ENCODE data around the gene SASH1.

SASH1 gene

DNA sequence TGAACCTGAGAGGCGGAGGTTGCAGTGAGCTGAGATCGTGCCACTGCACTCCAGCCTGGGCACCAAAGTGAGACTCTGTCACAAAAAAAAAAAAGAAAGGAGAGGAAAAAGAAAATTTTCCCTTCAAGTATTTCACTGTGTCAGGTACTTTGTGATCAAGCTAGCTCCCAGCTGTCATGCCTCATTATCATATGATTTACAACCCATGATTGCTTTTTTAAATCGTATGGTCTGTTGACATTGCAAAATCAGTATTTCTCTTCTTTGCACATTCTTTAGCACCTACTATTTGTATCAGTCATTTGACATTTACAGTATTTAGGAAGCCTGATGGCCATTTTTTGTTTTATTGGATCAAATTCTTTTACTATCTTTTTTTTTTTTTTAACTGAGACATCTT, 22.4 kb downstream of the SASH1 start:
- DNase-seq (ENCODE audit: extremely low spot score), result no peak
- TF ChIP-seq, protein P1, sequence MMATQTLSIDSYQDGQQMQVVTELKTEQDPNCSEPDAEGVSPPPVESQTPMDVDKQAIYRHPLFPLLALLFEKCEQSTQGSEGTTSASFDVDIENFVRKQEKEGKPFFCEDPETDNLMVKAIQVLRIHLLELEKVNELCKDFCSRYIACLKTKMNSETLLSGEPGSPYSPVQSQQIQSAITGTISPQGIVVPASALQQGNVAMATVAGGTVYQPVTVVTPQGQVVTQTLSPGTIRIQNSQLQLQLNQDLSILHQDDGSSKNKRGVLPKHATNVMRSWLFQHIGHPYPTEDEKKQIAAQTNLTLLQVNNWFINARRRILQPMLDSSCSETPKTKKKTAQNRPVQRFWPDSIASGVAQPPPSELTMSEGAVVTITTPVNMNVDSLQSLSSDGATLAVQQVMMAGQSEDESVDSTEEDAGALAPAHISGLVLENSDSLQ (IDR thresholded peaks at IDR 0.05), result peak; percentile 81
- no peak for TF ChIP-seq SP1 (IDR thresholded peaks at IDR 0.05)
- ChIA-PET CTCF (no interaction called here), POLR2A (no interaction called here)

DNA sequence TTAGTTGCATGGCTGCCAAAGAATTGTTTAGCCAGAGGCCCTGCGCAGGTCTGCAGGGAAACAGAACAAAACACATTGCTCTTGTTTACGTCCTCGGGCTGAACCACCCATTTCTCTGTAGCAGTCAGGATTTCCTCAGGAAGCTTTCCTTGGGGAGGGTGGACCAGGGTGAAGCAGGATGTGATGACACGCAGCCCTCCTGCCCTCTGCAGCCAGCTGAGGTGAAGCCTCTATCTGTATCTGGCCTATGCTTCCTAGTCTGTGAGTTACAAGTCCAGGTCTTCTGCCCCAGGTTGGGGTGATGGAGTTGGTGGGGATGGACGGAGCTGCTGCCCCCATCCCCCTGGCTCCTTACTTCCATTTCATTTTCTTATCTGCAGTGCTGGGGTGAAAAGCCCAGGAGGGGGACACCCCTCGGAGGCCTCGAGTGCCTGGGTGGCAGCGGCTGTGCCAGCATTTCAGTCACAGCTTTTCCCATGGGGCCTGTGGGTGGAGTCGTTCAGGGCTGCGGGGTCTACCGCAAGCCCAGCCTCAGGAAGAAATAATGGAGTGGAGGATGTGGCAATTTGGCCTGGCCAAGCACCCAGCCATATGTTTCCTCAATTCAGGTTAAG, 24.9 kb downstream of the SASH1 start:
- ChIA-PET CTCF (no interaction called here), POLR2A (no interaction called here)
- no peak for DNase-seq (ENCODE audit: extremely low spot score)
- TF ChIP-seq BHLHE40 (IDR thresholded peaks at IDR 0.05; ENCODE audit: borderline replicate concordance), result no peak
- TF ChIP-seq, protein P1 (IDR thresholded peaks at IDR 0.05), result no peak
- TF ChIP-seq ELF4 (IDR thresholded peaks at IDR 0.05), result no peak
- no peak for TF ChIP-seq CTBP1 (IDR thresholded peaks at IDR 0.05; ENCODE audit: borderline replicate concordance)
- no peak for TF ChIP-seq FOXA1 (IDR thresholded peaks at IDR 0.05)
- no peak for TF ChIP-seq SP1 (IDR thresholded peaks at IDR 0.05)
- no peak for TF ChIP-seq L3MBTL2 (conservative IDR thresholded peaks at IDR 0.05)
- no peak for TF ChIP-seq LEF1 (IDR thresholded peaks at IDR 0.05; ENCODE audit: borderline replicate concordance)
- no peak for TF ChIP-seq ZNF384 (IDR thresholded peaks at IDR 0.05)

DNA sequence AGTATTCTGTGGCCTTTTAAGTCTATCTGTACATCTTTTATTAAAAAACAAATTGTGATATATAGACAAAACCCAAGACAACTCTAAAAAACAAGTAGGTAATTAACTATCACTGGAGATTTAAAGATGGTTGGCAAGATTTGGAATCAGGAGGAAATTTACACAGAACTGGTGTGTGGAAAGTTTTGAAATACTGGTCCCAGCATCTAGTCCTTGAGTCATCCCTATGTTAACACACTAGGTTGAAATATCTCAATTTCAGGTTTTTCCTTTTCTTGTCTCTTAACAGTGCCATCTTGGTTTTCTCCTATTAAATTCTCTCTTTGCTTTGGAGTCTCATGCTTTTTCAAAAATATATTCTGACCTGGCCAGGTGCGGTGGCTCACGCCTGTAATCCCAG, 27.5 kb downstream of the SASH1 start:
- no peak for DNase-seq (ENCODE audit: extremely low spot score)
- POLR2A ChIA-PET, result no interaction called here
- TF ChIP-seq, protein P1 (IDR thresholded peaks at IDR 0.05), result no peak
- TF ChIP-seq L3MBTL2 (conservative IDR thresholded peaks at IDR 0.05) (no peak), ARNT (IDR thresholded peaks at IDR 0.05) (no peak), NFRKB (IDR thresholded peaks at IDR 0.05) (no peak), CTBP1 (IDR thresholded peaks at IDR 0.05; ENCODE audit: borderline replicate concordance) (no peak), BHLHE40 (IDR thresholded peaks at IDR 0.05; ENCODE audit: borderline replicate concordance) (no peak), LEF1 (IDR thresholded peaks at IDR 0.05; ENCODE audit: borderline replicate concordance) (no peak), SP1 (IDR thresholded peaks at IDR 0.05) (no peak), ELF4 (IDR thresholded peaks at IDR 0.05) (no peak), FOXK2 (IDR thresholded peaks at IDR 0.05) (no peak), TARDBP (IDR thresholded peaks at IDR 0.05) (no peak), HDGF (IDR thresholded peaks at IDR 0.05; ENCODE audit: borderline replicate concordance) (no peak), FOXA1 (IDR thresholded peaks at IDR 0.05) (no peak), SUZ12 (IDR thresholded peaks at IDR 0.05) (no peak), ZNF384 (IDR thresholded peaks at IDR 0.05) (no peak)
- CTCF ChIA-PET, result no interaction called here

DNA sequence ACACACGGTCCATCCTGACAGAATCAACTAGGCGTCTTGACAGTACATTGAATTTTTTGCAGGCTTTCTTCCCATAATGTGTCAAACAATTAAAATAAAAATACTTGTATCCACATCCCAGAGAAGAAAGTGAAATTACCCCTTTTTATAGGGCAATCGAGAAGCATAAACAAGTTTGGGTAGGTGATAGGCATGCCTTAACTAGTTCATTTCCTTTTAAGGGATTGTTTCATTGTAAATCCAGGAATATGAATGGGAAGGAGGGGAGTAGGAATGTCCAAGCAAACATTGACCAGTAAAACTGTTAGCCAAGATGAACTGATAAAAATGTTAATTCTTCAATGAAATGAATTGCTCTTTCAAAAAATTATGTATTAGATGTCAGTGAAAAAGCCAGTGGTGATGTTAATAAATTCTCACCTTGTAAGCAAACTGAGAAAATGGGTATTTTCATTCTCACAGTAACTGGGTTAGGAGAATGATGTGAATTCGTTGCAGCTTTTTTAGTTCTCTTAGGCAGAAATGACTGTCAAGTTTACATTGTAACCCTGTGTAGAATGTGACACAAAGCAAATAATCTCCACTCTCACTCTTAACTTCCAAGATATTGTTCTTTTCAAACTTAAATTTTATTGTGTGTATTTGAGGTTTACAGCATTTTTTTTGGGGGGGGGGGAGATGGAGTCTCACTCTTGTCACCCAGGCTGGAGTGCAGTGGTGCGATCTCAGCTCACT, 31.6 kb downstream of the SASH1 start:
- no peak for DNase-seq (ENCODE audit: extremely low spot score)
- POLR2A ChIA-PET, result no interaction called here
- CTCF ChIA-PET, result no interaction called here
- TF ChIP-seq, protein P1 (IDR thresholded peaks at IDR 0.05), result no peak
- TF ChIP-seq ELF4 (IDR thresholded peaks at IDR 0.05) (no peak), NFRKB (IDR thresholded peaks at IDR 0.05) (no peak), FOXM1 (IDR thresholded peaks at IDR 0.05; ENCODE audit: borderline replicate concordance) (no peak), LEF1 (IDR thresholded peaks at IDR 0.05; ENCODE audit: borderline replicate concordance) (no peak), TARDBP (IDR thresholded peaks at IDR 0.05) (no peak), ZNF384 (IDR thresholded peaks at IDR 0.05) (no peak), ARNT (IDR thresholded peaks at IDR 0.05) (no peak), FOXA1 (IDR thresholded peaks at IDR 0.05) (no peak), CTBP1 (IDR thresholded peaks at IDR 0.05; ENCODE audit: borderline replicate concordance) (no peak), SP1 (IDR thresholded peaks at IDR 0.05) (no peak), BHLHE40 (IDR thresholded peaks at IDR 0.05; ENCODE audit: borderline replicate concordance) (no peak), FOXK2 (IDR thresholded peaks at IDR 0.05) (no peak)

DNA sequence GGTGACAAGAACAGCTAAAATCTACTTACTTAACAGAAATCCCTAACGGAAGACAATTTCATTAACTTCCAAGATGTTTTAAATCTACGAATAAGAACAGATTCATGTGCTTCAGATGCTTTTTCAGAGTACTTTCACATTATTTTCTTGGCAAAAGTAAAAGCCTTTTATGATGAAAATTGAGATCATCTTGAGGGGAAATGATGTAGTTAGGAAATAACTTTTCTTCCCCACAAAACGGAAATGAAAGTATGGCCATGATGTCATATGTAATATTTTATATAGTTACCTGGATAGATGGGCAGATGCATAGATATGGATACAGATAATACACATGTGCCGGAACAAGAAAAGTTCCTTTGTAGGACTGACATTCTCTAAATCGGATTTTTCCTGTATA, 32.8 kb downstream of the SASH1 start:
- ChIA-PET POLR2A (no interaction called here), CTCF (no interaction called here)
- DNase-seq (ENCODE audit: extremely low spot score), result no peak
- TF ChIP-seq HDGF (IDR thresholded peaks at IDR 0.05; ENCODE audit: borderline replicate concordance) (no peak), ELF4 (IDR thresholded peaks at IDR 0.05) (no peak), ZNF384 (IDR thresholded peaks at IDR 0.05) (no peak), SUZ12 (IDR thresholded peaks at IDR 0.05) (no peak), SP1 (IDR thresholded peaks at IDR 0.05) (no peak), FOXK2 (IDR thresholded peaks at IDR 0.05) (no peak), NFRKB (IDR thresholded peaks at IDR 0.05) (no peak), ARNT (IDR thresholded peaks at IDR 0.05) (no peak), LEF1 (IDR thresholded peaks at IDR 0.05; ENCODE audit: borderline replicate concordance) (no peak), FOXA1 (IDR thresholded peaks at IDR 0.05) (no peak), FOXM1 (IDR thresholded peaks at IDR 0.05; ENCODE audit: borderline replicate concordance) (no peak), CTBP1 (IDR thresholded peaks at IDR 0.05; ENCODE audit: borderline replicate concordance) (no peak)

DNA sequence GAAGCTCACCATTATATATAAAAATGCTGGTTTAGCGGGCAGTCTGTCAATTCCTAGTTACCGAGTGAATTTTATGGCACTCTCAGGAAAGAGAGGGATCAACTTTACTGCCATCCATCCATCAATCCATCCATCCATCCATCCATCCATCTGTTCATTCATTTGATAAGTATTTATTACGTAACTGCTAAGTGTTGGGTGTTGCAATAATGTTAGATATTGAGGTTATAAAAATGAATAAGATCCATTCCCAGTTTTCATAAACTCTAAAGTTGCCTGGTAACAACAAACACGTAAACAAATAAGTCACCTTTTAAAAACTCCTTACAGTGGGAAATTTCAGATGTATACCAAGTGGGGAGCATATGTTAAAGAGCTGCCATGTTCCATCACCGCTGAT, 36.8 kb downstream of the SASH1 start:
- no peak for TF ChIP-seq ZNF384 (IDR thresholded peaks at IDR 0.05)
- no peak for TF ChIP-seq HDGF (IDR thresholded peaks at IDR 0.05; ENCODE audit: borderline replicate concordance)
- TF ChIP-seq BHLHE40 (IDR thresholded peaks at IDR 0.05; ENCODE audit: borderline replicate concordance), result no peak
- TF ChIP-seq, protein P1 (IDR thresholded peaks at IDR 0.05), result peak; percentile 39; the same call in 1 of the 2 replicates
- POLR2A ChIA-PET, result no interaction called here
- CTCF ChIA-PET, result no interaction called here
- no peak for DNase-seq (ENCODE audit: extremely low spot score)
